Tibial nerve (tissue), 4 donors: ENCODE results near the gene CLSTN1. TPM values are rescaled to one million over a fixed set of nuclear protein-coding genes. Genes with fewer than 3 reads are reported as not detected.
A peak's percentile ranks its signal among the peaks of the same experiment; 100 is the strongest.

ENCODE experiments used
- DNase-seq, 2 donors: peaks; one replicate each; pipeline ENCODE4 v3.0.0-alpha.2; 2019; ENCODE audit warnings: low spot score in 2 of 2
- H3K27ac ChIP-seq, 4 donors: fragments of 200-600 bp; sonication (generic) in 3 of 4; one replicate each; pipeline ENCODE4 v1.5.1; 2017 to 2019; ENCODE audit warnings: mild to moderate bottlenecking in 1 of 4
- H3K27me3 ChIP-seq, 2 donors: fragments of 200-600 bp; sonication (generic) in 1 of 2; one replicate each; pipeline versions ENCODE4 v1.5.1 to v1.6.0; 2017 to 2019
- H3K36me3 ChIP-seq, 3 donors: fragments of 200-600 bp; sonication (generic); one replicate each; pipeline ENCODE4 v1.5.1; 2018 to 2019
- H3K4me1 ChIP-seq, 4 donors: fragments of 200-600 bp; sonication (generic) in 3 of 4; one replicate each; pipeline ENCODE4 v1.5.1; 2017 to 2019
- H3K4me3 ChIP-seq, 4 donors: fragments of 200-600 bp; sonication (generic) in 3 of 4; one replicate each; pipeline ENCODE4 v1.5.1; 2017 to 2019; ENCODE audit warnings: mild to moderate bottlenecking in 1 of 4, moderate library complexity in 1 of 4
- H3K9me3 ChIP-seq, 4 donors: fragments of 200-600 bp; sonication (generic) in 3 of 4; one replicate each; pipeline ENCODE4 v1.5.1; 2017 to 2019
- EP300 ChIP-seq, 2 donors: sonication (generic); formaldehyde crosslinking; IDR thresholded peaks; one replicate each; pipeline ENCODE4 v1.6.1; 2017; ENCODE audit warnings: antibody characterized with exemption in 2 of 2, mild to moderate bottlenecking in 1 of 2
- POLR2A ChIP-seq, 2 donors: fragments of 450-650 bp; IDR thresholded peaks; one replicate each; pipeline ENCODE4 v1.6.1; 2017; ENCODE audit warnings: antibody characterized with exemption in 2 of 2, mild to moderate bottlenecking in 2 of 2, moderate library complexity in 2 of 2
- WGBS, 2 donors: methylation state at CpG; one replicate each; pipeline ENCODE4 v1.1.5; 2018; 5-methylcytosine and 5-hydroxymethylcytosine counted together
- total RNA-seq, 4 donors: library from RNA; depleted of rRNA; stranded (reverse); fragments of >200 nt; gene quantifications; one replicate each; pipeline ENCODE4 v1.1.0, GENCODE V29; 2016
- TF ChIP-seq, protein P1 (sequence below), 5 experiments: fragments of 200-600 bp in 3 of 5; fragments of 450-650 bp in 2 of 5; sonication (generic) in 3 of 5; IDR thresholded peaks; one replicate each; pipeline ENCODE4 v1.5.1; 2016 to 2019; ENCODE audit warnings: antibody characterized with exemption in 5 of 5, mild to moderate bottlenecking in 3 of 5, moderate library complexity in 2 of 5

The CLSTN1 gene
- total RNA-seq, 4 donors from 2014 or later = 60.9 to 90.6 (median 72.5) TPM

DNA sequence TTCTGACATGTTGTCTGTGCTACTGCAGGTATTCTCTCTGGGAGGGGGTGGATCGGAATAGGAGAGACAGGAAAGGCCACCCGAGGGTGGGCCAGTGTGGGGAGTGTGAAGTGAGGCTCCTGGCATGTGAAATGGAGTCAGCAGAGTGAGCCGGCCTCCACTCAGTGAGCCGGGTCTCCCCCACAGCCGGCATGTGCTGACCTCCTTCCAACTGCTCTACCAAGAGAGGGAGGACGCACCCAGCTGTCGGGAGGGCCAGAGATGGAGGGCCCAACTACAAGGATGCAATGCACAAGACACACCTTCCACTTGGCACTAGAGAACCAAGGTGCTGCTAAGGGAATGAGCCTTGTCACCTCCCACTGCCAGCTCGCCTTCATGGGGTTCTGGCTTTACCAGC lies 28.2 kb upstream of the CLSTN1 start:
- TF ChIP-seq EP300 (IDR thresholded peaks at IDR 0.05) (no peak), POLR2A (IDR thresholded peaks at IDR 0.05) (no peak)
- TF ChIP-seq, protein P1, sequence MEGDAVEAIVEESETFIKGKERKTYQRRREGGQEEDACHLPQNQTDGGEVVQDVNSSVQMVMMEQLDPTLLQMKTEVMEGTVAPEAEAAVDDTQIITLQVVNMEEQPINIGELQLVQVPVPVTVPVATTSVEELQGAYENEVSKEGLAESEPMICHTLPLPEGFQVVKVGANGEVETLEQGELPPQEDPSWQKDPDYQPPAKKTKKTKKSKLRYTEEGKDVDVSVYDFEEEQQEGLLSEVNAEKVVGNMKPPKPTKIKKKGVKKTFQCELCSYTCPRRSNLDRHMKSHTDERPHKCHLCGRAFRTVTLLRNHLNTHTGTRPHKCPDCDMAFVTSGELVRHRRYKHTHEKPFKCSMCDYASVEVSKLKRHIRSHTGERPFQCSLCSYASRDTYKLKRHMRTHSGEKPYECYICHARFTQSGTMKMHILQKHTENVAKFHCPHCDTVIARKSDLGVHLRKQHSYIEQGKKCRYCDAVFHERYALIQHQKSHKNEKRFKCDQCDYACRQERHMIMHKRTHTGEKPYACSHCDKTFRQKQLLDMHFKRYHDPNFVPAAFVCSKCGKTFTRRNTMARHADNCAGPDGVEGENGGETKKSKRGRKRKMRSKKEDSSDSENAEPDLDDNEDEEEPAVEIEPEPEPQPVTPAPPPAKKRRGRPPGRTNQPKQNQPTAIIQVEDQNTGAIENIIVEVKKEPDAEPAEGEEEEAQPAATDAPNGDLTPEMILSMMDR (IDR thresholded peaks at IDR 0.05) = no peak
- no peaks in the 10 kb centered on the region for H3K9me3 ChIP-seq
- DNase-seq = no peak
- H3K36me3 ChIP-seq = peaks cover 0 to 41% (median 0%) of the 10 kb centered on the region in 3 donors
- no peaks in the 10 kb centered on the region for H3K27me3 ChIP-seq
- H3K4me1 ChIP-seq = peaks cover 0 to 6% (median 0%) of the 10 kb centered on the region in 4 donors
- 85 to 92% methylated on average over 8 of the region's 8 CpGs for WGBS, 2 donors
- H3K4me3 ChIP-seq = no peak overlapping the region
- H3K27ac ChIP-seq = peak overlapping the region in 1 of 4 donors; percentile 10

DNA sequence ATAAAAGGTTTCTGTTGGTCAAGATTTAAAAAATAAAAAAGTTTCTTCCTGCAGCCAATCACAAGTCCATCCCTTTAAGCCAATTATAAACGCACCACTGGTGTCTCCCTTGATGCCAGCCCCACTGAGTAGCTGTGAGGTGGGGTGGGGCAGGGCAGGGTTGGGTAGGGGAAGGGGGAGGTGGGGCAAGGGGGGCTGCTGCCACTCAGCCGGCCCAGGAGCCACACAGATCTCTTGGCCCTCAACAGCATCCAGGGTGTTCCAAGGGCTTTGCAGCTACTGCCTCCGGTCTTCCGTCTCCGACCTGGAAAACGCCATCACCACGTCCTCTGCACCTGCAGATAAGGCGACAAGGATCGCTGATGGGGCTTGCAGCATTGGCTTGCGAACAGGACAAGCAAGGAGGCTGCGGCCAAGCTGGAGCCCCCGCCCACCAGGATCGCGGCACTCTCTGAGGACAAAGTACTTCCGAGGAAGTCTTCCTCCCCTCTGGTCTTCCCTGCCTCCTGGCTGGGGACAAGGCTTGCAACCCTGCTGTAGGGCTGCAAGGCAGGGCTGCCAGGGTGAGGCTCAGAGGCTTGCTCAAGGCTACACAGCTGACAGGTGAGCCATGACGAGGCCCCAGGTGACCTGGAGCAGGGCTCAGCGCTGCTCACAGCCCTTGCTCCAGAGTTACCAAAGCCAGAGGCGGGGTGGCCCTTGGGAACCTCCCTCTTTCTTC lies 26.8 kb upstream of the CLSTN1 start:
- Histone ChIP-seq H3K4me1 (peaks cover 0 to 6% (median 0%) of the 10 kb centered on the region in 4 donors), H3K9me3 (no peaks in the 10 kb centered on the region), H3K36me3 (peaks cover 0 to 41% (median 0%) of the 10 kb centered on the region in 3 donors), H3K27me3 (no peaks in the 10 kb centered on the region), H3K4me3 (no peak overlapping the region), H3K27ac (no peak overlapping the region)
- DNase-seq = no peak
- WGBS, 2 donors = 70 to 84% methylated on average over 16 to 18 of the region's 18 CpGs
- TF ChIP-seq POLR2A (IDR thresholded peaks at IDR 0.05) (no peak), EP300 (IDR thresholded peaks at IDR 0.05) (no peak)
- TF ChIP-seq, protein P1 (IDR thresholded peaks at IDR 0.05) = no peak

DNA sequence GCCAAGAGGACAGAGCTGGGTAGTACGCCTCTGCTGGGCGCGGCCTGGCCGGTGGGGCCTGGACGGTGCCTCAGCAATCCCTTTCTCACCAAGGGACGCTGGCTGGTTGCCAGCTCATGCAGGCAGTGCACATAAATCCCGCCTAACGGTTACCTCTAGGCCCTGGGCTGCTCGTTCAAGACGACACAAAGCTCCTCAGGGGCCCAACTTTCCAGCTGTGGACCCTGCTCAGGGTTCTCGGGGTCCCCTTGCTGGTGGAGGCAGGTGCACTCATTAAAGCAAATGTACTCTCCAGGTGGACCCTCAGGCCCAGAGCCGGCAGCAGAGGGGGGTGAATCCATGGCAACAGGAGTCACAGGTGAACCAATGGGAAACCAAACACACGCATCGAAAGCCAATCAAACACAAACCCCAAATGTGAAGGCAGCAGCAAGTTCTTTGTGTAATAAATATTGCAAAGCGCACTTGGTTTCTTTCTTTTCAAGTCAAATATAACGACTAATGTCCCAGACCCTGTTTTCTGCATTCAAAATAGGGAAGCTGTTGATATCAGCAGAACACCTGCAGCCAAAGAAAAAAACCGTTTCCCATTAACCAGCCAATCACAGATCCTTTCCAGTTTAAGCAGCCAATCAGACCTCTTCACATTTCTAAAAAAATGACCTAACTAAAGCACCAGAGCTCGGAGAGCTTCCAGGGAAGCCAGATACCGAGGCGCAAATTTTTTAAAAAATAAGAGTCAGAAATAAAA lies 26.1 kb upstream of the CLSTN1 start:
- Histone ChIP-seq H3K36me3 (peaks cover 0 to 41% (median 0%) of the 10 kb centered on the region in 3 donors), H3K27ac (no peak overlapping the region), H3K27me3 (no peaks in the 10 kb centered on the region), H3K4me1 (peaks cover 0 to 6% (median 0%) of the 10 kb centered on the region in 4 donors), H3K4me3 (no peak overlapping the region), H3K9me3 (no peaks in the 10 kb centered on the region)
- no peak for TF ChIP-seq EP300 (IDR thresholded peaks at IDR 0.05)
- TF ChIP-seq, protein P1 (IDR thresholded peaks at IDR 0.05) = no peak
- no peak for TF ChIP-seq POLR2A (IDR thresholded peaks at IDR 0.05)
- WGBS, 2 donors = 69 to 73% methylated on average over 12 to 20 of the region's 20 CpGs
- DNase-seq = no peak

DNA sequence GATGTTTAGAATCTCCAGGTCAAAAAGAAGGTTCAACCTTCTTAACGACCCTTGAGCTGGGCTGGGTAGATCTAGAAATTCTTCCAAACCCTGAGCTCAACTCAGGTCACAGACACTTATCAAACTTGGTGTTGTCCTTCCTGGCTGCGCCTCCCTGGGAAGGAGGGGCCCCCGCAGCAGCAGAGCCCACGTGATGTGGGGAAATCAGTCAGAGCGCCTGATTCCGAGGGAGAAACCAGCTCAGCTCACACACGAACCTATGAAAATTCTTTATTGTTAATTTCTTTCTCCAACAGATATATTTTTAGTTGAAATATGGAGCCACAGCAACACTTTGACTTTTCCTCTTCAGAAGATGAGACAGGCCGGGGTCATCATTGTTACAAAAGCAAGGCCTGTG lies 24.3 kb upstream of the CLSTN1 start:
- no peaks in the 10 kb centered on the region for H3K27me3 ChIP-seq
- H3K4me1 ChIP-seq = peaks cover 0 to 17% (median 0%) of the 10 kb centered on the region in 4 donors
- H3K36me3 ChIP-seq = peaks cover 0 to 27% (median 0%) of the 10 kb centered on the region in 3 donors
- no peaks in the 10 kb centered on the region for H3K9me3 ChIP-seq
- WGBS, 2 donors = 57 to 67% methylated on average over 8 of the region's 8 CpGs
- TF ChIP-seq, protein P1 (IDR thresholded peaks at IDR 0.05) = no peak
- no peak for TF ChIP-seq EP300 (IDR thresholded peaks at IDR 0.05)
- TF ChIP-seq POLR2A (IDR thresholded peaks at IDR 0.05) = no peak
- H3K4me3 ChIP-seq = no peak overlapping the region
- no peak for DNase-seq
- H3K27ac ChIP-seq = no peak overlapping the region

DNA sequence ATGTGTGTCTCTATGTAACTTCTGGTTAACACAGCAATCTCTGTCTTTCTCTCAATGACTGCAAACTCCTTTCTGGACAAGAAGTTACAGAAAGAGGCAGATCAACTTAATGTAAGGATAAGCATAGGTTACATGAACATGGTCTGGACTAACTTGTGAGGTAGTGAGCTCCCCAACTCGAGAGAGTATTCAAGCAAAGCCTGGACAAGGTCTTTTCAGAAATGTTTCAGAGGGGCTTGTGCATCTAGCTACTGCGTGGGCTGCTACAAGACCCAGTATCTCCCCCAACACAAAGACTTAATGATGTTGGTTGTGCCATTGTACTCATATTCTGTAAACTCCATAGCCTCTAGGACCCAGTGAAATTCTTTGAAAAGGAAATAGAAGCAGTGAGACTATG lies 23.5 kb upstream of the CLSTN1 start:
- Histone ChIP-seq H3K36me3 (peaks cover 0 to 21% (median 0%) of the 10 kb centered on the region in 3 donors), H3K9me3 (no peaks in the 10 kb centered on the region), H3K27me3 (no peaks in the 10 kb centered on the region), H3K4me3 (no peak overlapping the region), H3K4me1 (peaks cover 0 to 19% (median 0%) of the 10 kb centered on the region in 4 donors), H3K27ac (no peak overlapping the region)
- 90 to 91% methylated on average over 2 of the region's 2 CpGs for WGBS, 2 donors
- no peak for DNase-seq
- no peak for TF ChIP-seq EP300 (IDR thresholded peaks at IDR 0.05)
- TF ChIP-seq, protein P1 (IDR thresholded peaks at IDR 0.05) = no peak
- TF ChIP-seq POLR2A (IDR thresholded peaks at IDR 0.05) = no peak
